Hematopoietic multipotent progenitor cell treated with erythropoietin and hydrocortisone succinate and interleukin-3 and kit ligand, for 17 days (in vitro differentiated cells): Measurements from ENCODE around the gene ZNF439.
"Not testable (repeated sequence)": the region's sequence is repeated elsewhere in the genome, so short reads cannot be mapped to it uniquely, and the experiment has no call there.

Source experiments
- DNase-seq: peaks from one replicate; pipeline ENCODE4 v3.0.0-alpha.2; 2015; ENCODE audit warnings: low spot score

The ZNF439 gene

DNA sequence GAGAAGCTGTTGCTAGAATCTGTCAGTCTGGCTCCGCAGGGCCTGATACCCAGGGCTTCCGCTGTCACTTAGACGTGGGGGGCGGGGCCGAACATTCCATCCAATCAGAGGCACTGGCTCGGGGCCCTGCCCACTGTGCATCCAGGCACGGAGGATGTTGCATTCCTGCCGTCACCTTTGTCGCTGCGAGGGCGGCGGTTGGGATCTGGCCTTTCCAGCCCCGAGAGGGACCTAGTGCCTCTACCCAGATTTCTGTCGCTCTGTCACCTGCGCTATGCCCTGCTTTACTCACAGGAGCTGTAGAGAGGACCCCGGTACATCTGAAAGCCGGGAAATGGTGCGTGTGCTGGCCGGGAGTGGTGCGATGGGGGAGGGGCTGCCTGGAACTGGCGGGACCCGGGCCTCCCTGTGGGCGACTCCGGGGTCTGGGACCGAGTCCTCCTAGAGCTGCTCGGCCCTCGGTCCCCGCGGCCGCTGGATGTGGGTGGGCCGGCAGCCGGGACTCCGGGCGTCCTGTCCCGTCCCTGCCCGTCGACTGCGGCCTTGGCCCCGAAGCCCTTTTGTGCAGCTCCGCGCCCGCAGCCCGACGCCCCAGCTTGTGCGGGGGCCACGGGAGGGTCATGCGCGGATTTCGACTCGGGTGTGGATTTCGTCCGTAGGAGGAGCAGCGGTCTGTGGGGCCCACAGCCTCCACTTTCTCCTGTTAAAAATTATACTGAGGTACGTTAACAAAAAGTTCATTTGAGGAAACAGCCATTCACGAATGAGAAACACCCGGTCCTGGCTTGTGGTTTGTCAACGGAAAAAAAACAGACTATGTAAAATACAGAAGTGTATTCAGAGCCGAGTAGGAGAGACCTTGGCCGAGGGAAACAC lies at the start of gene ZNF439:
TSS of gene ZNF439 (plus strand) at position 133 of the 876 bp plus-strand sequence. CDS start at position 275, 142 bp downstream.
- DNase-seq: peak; percentile 15

DNA sequence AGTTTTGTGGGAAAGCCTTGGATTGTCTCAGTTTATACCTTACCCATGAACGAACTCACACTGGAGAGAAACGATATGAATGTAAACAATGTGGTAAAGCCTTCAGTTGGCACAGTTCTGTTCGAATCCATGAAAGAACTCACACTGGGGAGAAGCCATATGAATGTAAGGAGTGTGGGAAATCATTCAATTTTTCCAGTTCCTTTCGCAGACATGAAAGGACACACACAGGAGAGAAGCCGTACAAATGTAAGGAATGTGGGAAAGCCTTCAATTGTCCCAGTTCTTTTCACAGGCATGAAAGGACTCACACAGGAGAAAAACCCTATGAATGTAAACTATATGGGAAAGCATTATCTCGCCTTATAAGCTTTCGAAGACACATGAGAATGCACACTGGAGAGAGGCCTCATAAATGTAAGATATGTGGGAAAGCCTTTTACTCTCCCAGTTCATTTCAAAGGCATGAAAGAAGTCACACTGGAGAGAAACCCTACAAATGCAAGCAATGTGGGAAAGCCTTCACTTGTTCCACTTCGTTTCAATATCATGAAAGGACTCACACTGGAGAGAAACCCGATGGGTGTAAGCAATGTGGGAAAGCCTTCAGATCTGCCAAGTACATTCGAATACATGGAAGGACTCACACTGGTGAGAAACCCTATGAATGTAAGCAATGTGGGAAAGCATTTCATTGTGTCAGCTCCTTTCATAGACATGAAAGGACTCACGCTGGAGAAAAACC lies 42.0 kb upstream of the ZNF439 start:
- DNase-seq: no peak

DNA sequence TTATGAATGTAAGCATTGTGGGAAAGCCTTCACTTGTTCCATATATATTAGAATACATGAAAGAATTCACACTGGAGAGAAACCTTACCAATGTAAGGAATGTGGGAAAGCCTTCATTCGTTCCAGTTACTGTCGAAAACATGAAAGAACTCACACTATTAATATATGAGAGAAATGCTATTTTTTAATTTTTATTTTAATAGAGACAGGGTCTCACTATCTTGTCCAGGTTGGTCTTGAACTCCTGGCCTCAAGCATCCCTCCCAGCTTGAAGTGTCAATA lies 41.5 kb upstream of the ZNF439 start:
- DNase-seq: no peak

DNA sequence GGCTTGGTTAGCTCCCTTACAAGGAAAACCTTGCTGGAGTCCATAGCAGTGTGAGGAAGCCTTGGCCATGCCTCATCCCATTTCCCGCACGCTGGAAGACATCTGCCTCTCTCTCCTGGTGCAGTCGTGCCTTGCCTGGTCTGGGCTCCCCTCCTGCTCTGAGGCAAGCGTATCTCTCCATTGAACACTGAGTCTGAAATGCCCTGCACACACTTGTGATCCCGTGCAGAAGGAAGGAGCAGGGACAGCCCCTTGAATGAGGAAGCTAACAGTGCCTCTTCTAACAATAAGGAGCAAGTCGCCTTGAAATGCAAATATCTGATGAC lies 34.9 kb upstream of the ZNF439 start:
- DNase-seq: no peak

DNA sequence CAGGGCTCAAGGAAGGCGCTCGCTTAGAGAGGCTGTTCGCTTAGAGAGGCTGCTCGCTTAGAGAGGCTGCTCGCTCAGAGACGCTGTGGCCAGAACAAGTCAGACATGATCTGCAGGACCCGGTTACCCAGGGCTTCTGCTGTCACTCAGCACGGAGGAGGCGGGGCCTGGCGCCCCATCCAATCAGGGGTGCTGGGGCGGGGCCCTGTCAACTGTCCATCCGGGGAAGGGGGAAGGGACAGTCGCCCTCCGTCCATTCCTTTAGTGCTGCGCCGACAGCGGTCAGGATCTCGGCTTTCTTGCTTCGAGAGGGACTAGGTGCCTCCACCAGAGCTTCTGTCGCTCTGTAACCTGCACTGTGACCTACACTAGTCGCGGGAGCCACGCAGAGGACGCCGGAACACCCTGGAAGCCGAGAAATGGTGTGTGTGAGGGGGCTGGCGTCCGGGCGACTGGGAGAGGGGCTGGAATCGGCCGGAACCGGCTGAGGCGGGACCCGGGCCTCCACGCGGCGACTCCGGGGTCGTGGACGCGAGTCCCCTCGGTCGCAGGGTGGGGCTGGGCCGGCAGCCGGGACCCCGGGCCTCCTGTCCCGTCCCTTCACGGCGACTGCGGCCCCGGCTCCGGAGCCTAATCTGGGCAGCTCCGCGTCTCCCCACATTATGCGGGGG lies 34.4 kb upstream of the ZNF439 start, which contains the start of gene ZNF440:
TSS of gene ZNF440 (plus strand) at position 245 of the 671 bp plus-strand sequence. CDS start at position 420, 175 bp downstream.
- DNase-seq: peak; percentile 78

DNA sequence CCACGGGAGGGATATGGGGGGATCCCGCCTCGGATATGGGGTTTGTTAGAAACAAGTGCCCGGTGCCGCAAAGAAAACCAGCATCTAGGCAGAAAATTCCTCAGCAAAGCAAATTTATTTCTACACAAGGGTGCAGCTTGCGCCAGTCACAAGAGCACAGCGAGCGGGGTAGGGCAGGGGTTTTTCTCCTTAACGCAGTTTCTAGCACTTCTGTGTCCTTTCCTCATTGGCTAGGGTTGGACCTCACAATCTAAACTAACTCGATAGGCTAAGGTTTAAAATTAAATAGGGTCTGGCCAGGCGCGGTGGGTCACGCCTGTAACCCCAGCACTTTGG lies 33.9 kb upstream of the ZNF439 start:
- no peak for DNase-seq

DNA sequence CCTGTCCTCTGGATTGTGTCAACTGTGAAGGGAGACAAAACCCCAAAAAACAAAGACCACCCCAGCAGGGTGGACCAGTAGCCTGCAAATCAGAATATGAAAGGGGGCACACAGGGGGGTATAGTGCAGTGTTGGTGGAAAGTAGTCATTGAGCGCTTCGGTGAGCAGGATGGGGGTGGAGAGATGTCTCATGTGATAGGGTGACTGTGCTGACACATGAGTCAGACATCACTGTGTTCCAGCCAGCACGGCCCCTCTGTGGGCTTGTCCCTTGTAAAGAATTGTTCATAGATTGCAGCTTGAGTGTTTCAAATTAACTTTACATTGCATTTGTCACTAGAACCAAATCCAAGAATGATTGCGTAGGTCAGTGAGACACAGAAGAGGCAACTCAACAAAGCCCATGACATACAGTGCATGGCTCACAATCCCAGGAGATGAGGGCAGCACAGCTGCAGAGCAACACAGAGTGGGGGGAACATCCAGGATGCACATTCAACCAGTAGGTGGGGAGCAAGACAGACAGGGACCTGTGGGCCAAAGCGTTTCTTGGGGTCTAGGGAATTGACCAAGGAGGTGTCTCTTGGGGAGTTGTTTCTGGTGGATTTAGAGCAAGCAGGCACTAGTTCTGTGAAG lies 26.9 kb upstream of the ZNF439 start:
- no peak for DNase-seq

DNA sequence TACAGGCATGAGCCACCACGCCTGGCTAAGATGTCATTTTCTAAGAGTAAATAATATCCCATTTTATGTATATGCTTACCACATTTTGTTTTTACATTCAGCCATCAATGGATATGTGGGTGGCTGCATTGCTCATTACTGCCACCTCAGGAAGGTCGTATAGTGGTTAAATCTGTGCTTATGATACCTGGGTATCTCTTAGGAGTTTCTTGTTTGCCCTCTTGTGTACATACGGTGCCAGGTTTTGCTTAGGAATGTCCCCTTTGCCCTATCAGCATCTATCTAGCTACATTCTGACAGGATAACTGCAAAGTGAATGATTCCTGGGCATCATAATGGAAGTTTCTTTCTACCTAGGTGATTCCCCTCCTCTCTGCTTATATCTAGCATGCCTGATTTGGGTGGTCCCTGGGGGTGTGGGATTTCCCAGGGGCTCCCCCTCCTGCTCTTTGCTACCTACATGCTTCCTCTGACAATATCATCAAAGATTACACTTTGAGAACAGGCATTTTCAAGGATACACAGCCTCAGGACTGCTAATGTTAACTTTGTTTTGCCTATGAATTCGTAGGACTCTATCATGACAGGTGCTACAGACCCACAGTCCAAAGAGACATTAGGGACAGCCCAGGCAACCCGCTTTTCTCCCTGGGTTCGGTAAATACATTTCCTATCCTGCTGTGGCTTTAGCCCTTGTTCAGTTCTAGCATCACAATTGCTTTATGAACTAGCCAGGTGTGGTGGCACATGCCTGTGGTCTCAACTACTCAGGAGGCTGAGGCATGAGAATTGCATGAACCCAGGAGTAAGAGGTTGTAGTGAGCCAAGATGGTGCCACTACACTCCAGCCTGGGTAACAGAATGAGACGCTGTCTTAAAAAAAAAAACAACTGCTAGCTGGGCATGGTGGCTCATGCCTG lies 19.3 kb upstream of the ZNF439 start:
- DNase-seq: not testable (repeated sequence)

DNA sequence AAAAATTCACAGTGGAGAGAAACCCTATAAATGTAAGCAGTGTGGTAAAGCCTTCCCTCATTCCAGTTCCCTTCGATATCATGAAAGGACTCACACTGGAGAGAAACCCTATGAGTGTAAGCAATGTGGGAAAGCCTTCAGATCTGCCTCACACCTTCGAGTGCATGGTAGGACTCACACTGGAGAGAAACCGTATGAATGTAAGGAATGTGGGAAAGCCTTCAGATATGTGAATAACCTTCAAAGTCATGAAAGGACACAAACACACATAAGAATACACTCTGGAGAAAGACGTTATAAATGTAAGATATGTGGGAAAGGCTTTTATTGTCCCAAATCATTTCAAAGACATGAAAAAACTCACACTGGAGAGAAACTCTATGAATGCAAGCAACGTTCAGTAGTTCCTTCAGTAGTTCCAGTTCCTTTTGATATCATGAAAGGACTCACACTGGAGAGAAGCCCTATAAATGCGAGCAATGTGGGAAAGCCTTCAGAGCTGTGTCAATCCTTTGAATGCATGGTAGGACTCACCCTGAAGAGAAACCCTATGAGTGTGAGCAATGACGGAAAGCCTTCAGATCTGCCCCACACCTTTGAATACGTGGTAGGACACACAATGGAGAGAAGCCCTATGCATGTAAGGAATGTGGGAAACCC lies 16.1 kb upstream of the ZNF439 start:
- DNase-seq: no peak

DNA sequence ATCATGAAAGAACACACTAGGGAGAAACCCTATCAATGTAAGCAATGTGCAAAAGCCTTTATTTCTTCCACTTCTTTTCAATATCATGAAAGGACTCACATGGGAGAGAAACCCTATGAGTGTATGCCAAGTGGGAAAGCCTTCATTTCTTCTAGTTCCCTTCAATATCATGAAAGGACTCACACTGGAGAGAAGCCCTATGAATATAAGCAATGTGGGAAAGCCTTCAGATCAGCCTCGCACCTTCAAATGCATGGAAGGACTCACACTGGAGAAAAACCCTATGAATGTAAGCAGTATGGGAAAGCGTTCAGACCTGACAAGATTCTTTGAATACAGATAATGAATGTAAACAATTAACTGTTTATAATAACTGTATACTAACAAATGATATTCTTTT lies 15.0 kb upstream of the ZNF439 start:
- DNase-seq: no peak

DNA sequence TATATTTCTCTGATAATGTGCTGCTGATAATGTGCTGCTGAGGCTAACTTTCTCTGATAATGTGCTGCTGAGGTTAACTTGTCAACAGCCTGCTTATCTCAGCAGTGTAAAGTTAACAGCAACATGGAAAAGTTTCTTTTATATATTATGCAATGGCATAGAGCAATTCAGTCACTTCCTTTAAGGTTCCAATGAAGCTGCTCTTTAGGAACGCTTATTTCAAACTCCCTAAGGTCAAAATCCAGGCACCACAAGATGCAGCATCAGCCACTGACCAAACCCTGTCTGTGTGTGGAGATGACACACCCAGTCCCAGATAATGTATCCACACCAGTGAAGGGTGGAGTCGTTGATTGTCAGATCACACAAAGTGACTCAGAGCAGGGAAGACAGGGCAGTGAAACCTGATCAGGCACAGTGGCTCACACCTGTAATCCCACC lies 12.9 kb upstream of the ZNF439 start:
- not testable (repeated sequence) for DNase-seq

DNA sequence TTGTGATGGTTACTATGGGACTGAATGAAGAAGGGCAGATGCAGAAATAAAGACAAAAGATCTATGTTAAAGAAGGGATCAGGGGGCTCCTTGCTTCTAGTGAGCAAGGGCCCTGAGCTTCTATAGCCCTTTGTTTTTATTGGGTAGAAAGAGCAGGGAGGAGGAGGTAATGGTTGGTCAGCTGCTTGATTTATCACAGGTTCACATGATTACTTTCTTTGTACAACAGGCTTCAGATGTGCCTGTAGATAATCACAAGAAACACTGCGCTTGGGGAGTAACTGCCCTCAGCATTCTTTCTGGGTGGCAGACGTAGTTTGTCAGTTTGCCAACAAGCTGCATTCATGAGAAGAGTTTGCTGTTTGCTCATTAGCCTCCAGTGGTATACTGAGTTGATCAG lies 4.8 kb upstream of the ZNF439 start:
- DNase-seq: no peak

DNA sequence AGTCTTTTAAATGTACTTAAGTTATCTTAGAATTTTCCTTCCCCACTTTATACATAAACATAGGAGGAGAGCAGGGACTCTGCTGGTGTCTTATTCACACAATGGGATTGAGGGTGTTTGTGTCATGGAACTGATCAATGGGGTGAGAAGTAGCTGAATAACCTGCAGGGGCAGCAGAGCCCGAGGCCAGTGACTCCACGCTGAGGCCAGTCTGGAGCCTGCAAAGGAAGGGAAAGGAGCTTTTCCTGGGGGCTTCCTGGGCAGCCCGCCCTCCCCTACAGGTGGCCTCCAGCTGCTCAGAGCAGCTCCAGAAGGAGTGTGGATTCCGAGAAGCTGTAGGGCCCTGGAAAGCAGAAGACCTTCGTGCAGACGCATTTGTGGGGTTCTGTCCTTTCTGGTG lies 911 bp upstream of the ZNF439 start:
- not testable (repeated sequence) for DNase-seq

DNA sequence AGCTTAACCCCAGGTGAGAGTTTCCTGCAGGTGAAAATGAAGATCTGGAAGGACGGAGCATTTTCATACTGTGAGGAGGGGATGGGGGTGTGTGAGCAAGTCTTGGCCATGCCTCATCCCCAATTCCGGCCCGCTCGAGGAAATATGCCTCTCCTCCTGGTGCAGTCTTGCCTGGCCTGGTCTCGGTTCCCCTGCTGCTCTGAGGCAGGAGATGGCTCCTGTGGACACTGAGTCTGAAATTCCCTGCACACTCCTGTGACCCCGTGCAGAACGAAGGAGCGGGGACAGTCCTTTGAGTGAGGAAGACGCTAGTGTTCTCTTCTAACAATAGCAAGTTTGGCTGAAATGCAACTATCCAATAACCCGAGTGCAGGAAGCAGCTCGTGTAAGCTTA lies 329 bp upstream of the ZNF439 start:
- no peak for DNase-seq

DNA sequence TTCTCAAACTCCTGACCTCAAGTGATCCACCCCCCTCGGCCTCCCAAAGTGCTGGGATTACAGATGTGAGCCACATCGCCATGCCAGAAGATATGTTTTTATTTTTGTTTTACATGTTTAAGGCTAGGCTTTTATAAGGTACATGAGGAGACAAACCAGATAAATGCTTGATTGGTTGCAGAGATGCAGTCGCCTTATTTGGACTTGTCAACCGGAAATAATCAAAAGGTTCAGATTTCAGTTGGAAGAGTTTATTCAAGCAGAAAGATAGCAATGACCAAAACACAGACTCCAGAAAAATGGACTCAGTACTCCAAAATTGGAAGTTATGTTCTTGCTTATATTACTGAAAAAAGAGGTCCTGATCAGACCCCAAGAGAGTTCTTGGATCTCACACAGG lies 1.8 kb downstream of the ZNF439 start:
- not testable (repeated sequence) for DNase-seq

DNA sequence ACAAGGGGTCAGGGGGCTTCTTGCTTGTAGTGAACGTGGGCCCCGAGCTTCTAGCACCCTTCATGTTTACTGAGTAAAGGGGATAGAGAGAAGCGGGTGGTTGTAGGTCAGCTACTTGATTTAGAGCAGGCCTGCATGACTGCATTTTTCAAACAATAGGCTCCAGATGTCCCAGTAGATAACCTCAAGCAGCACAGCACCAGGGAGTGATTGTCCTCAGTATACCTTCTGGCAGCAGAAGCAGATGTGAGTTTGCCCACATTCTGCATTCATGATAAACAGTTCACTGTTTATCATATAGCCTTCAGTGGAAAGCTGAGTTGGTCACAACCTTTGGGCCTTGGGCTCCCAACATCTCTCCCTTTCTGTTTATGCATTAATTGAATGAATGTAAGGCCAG lies 4.8 kb downstream of the ZNF439 start:
- no peak for DNase-seq

DNA sequence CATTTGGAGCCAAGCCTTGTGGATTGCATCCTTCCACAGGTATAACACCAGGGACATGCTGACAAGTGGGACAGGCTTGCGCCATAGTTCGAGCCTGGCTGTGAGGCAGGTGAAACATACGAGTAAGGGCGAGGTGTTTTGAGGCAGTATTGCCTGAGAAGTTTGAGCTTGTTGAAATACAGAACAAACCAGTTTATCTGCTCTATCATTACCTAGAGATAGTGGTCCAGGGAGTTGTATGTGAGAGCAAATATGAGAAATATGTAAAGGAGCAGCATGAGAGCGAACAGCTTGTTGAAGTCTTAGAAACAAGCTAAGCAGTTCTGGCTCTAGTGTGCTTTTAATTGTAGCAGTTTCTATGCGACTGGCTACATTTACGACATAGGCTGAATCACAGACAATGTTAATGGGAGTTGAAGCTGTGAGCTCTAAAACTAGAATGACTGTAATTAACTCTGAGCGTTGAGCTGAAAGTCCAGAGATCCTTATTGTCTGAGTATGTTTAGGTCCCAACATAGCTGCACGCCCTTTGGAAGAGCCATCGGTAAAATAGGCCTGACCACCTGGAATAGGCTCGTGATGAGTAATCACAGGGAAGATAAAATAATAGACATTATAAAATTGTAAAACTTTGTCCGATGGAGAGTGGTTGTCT lies 8.2 kb downstream of the ZNF439 start:
- no peak for DNase-seq

DNA sequence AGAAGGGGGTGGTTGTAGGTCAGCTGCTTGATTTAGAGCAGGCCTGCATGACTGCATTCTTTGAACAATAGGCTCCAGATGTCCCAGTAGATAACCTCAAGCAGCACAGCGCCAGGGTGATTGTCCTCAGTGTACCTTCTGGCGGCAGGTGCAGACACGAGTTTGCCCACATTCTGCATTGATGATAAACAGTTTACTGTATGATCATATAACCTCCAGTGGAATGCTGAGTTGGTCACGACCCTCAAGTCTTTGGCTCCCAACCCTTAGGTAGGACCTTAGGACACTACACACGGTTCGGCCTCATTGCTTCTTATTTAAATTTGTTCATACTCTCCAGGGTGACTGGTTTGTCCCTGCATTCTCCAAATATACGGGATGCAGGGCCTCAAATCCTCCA lies 12.2 kb downstream of the ZNF439 start:
- DNase-seq: no peak

DNA sequence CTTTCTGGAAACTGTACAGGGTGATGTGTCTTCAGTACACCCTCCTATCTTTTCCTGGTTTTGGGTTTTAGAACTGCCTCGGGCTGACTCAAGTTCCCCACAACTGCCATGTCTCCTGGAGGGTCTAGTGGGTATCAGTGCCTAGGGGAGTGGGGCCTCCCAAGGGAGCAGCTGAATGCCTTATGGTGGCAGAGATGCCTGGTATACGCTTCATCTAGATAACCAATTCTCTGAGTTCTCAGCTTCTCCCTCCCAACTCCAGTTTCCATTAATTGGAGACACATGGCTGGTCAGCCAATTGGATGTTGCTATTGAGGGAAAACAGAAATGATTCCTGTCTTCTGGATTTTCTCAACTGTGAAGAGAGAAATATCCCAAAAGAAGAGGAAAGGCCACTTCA lies 12.8 kb downstream of the ZNF439 start:
- no peak for DNase-seq

DNA sequence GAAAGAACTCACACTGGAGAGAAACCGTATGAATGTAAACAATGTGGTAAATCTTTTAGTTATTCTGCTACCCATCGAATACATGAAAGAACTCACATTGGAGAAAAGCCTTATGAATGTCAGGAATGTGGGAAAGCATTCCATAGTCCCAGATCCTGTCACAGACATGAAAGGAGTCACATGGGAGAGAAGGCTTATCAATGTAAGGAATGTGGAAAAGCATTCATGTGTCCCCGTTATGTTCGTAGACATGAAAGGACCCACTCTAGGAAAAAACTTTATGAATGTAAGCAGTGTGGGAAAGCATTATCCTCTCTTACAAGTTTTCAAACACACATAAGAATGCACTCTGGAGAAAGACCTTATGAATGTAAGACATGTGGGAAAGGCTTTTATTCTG lies 19.2 kb downstream of the ZNF439 start:
- not testable (repeated sequence) for DNase-seq
